ENCODE data around the gene TRPM6. TPM values are rescaled to one million over a fixed set of nuclear protein-coding genes. Genes with fewer than 3 reads are reported as not detected.

Gene TRPM6
- total and polyA plus RNA-seq, 12 donors, result under 0.01 to 0.43 (median 0.19) TPM

DNA sequence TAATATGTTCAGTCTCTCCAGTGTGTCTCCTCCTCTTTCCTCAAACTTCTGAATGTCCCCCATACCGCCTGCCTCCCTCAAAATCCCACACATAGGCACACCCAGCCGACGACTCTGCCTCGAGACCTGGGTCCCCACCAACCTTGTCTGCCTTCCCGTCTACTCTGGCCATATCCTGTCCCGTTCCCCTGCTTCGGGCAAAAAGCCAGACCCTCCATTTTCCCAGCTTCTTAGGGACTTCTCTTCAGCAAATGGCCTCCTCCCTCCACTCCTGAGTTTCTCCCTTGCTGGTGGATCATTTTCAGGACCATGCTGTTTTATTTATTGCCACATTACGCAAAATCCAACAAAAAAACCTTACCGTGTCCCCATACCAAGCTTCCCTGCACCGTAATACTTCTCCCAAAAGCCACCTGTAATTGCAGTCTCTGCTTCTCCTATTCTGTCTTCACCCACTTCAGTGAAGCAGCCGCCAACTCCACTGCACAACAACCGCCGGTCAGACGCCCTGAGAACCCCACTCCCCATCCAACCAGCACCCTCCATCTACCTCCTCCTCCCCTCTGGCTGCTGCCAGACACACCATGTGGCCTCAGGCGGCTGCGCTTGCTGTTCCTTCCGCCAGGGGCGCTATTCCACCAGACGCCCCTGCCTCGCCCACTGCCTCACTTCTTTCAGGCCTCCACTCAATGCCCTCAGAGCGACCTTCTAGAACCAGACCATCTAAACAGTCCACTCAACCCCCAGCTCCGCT, 117.0 kb downstream of the TRPM6 start:
- H3K27ac ChIP-seq, result no peak overlapping the region
- H3K27me3 ChIP-seq, result peaks cover 5% of the 10 kb centered on the region
- DNase-seq, result peak in 3 of 7 donors; percentile 19 to 30 (median 27)
- H3K4me1 ChIP-seq (replicated peaks in 1 of 2), result no peaks in the 10 kb centered on the region
- no peak overlapping the region for H3K4me3 ChIP-seq
- 63 to 67% (median 65%) methylated on average over 22 of the region's 22 CpGs for WGBS, 4 donors
- H3K36me3 ChIP-seq (replicated peaks in 1 of 2), result no peaks in the 10 kb centered on the region
- TF ChIP-seq, protein P1, sequence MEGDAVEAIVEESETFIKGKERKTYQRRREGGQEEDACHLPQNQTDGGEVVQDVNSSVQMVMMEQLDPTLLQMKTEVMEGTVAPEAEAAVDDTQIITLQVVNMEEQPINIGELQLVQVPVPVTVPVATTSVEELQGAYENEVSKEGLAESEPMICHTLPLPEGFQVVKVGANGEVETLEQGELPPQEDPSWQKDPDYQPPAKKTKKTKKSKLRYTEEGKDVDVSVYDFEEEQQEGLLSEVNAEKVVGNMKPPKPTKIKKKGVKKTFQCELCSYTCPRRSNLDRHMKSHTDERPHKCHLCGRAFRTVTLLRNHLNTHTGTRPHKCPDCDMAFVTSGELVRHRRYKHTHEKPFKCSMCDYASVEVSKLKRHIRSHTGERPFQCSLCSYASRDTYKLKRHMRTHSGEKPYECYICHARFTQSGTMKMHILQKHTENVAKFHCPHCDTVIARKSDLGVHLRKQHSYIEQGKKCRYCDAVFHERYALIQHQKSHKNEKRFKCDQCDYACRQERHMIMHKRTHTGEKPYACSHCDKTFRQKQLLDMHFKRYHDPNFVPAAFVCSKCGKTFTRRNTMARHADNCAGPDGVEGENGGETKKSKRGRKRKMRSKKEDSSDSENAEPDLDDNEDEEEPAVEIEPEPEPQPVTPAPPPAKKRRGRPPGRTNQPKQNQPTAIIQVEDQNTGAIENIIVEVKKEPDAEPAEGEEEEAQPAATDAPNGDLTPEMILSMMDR (IDR thresholded peaks at IDR 0.05), result peak; percentile 18 to 50 (median 34)
- no peak for TF ChIP-seq POLR2A (IDR thresholded peaks at IDR 0.05)
- H3K9me3 ChIP-seq (replicated peaks in 1 of 3), result no peaks in the 10 kb centered on the region
- intact Hi-C loops (cut with DNase I), result loop anchor here in 1 of 2 donors (5.0 kb wide), 1 partner anchor 232 kb away; no protein-coding TSS in a partner anchor

DNA sequence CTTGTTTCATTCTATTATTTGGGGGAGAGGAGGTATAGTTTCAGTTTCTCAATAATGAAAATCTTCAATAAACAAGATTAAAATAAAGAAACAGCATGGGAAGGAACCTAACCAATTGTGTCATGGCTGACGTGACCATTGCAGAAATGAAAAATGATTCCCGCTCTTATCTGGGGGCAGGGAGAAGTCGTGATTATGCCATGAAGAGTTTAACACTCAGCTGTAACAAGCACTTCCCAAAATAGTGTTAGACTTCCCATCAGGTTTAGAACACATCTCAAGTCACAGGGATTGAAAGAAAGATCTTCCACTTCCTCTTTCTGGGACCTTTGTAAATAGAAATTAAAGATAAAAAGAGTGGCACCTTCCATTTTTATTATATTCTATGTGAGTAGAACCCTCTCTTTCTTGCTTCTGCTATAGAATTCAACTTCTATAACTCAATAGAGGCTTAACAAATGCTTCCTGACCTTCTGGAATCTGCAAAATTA, 122.2 kb downstream of the TRPM6 start:
- intact Hi-C loops (cut with DNase I), result no loop called here
- TF ChIP-seq POLR2A (IDR thresholded peaks at IDR 0.05), result no peak
- TF ChIP-seq, protein P1 (IDR thresholded peaks at IDR 0.05), result no peak
- no peak overlapping the region for H3K4me3 ChIP-seq
- no peaks in the 10 kb centered on the region for H3K27me3 ChIP-seq
- H3K9me3 ChIP-seq (replicated peaks in 1 of 3), result no peaks in the 10 kb centered on the region
- no peaks in the 10 kb centered on the region for H3K4me1 ChIP-seq (replicated peaks in 1 of 2)
- 52 to 62% (median 56%) methylated on average over 3 of the region's 3 CpGs for WGBS, 4 donors
- H3K36me3 ChIP-seq (replicated peaks in 1 of 2), result no peaks in the 10 kb centered on the region
- no peak overlapping the region for H3K27ac ChIP-seq
- no peak for DNase-seq

DNA sequence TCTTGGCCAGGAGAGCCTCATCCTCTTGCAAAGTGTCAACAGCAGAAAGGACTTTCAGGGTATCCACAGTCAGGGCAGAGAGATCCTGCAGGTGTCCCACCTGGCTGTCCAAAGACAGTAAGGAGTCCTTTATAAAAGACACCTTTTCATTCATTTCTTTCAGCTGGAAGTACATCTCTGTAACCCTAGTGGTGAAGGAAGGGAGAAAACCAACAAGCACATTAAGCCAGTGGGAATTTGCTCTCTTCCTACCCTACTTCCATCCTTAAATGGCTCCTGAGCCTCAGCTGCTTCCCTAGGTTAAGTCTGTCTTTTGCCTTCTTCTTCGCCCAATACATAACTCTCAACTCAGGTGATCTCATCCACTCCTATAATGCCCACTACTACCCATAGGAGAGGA, 124.8 kb downstream of the TRPM6 start:
- H3K4me1 ChIP-seq (replicated peaks in 1 of 2), result no peaks in the 10 kb centered on the region
- 85 to 100% (median 94%) methylated on average over 1 of the region's 1 CpG for WGBS, 4 donors
- DNase-seq, result no peak
- intact Hi-C loops (cut with DNase I), result no loop called here
- H3K27ac ChIP-seq, result no peak overlapping the region
- H3K9me3 ChIP-seq (replicated peaks in 1 of 3), result no peaks in the 10 kb centered on the region
- no peaks in the 10 kb centered on the region for H3K36me3 ChIP-seq (replicated peaks in 1 of 2)
- H3K27me3 ChIP-seq, result no peaks in the 10 kb centered on the region
- no peak overlapping the region for H3K4me3 ChIP-seq
- TF ChIP-seq, protein P1 (IDR thresholded peaks at IDR 0.05), result no peak
- no peak for TF ChIP-seq POLR2A (IDR thresholded peaks at IDR 0.05)

DNA sequence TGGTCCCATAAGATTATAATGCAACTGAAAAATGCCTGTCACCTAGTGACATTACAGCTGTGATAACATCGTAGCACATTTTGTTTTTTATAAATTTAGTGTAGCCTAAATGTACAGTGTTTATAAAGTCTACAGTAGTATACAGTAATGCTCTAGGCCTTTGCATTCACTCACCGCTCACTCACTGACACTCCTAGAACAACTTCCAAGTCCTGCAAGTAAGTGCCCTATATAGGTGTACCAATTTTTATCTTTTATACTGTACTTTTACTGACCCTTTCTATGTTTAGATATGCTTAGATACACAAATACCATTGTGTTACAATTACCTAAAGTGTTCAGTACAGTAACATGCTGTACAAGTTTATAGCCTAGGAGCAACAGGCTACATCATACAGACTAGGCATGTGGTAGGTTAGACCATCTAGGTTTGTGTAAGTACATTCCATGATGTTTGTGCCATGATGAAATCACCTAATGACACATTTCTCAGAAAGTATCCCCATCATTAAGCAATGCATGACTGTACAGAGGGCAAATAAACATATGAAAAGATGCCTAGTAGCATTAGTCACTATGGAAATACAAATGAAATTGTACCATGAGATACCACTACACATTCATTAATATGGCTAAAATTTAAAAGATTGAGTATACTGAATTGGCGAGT, 127.6 kb downstream of the TRPM6 start:
- Histone ChIP-seq H3K4me1 (replicated peaks in 1 of 2) (no peaks in the 10 kb centered on the region), H3K36me3 (replicated peaks in 1 of 2) (no peaks in the 10 kb centered on the region), H3K9me3 (replicated peaks in 1 of 3) (no peaks in the 10 kb centered on the region), H3K27me3 (no peaks in the 10 kb centered on the region), H3K27ac (no peak overlapping the region), H3K4me3 (no peak overlapping the region)
- intact Hi-C loops (cut with DNase I), result no loop called here
- TF ChIP-seq POLR2A (IDR thresholded peaks at IDR 0.05), result no peak
- TF ChIP-seq, protein P1 (IDR thresholded peaks at IDR 0.05), result no peak
- 85 to 91% (median 88%) methylated on average over 3 of the region's 3 CpGs for WGBS, 4 donors
- DNase-seq, result no peak
